Endodermal cell (in vitro differentiated cells): ENCODE data around the gene SCGN. TPM values are rescaled to one million over a fixed set of nuclear protein-coding genes. Genes with fewer than 3 reads are reported as not detected.

Source experiments
- DNase-seq: peaks from one replicate; pipeline ENCODE4 v3.0.0-alpha.2; 2017
- H3K27ac ChIP-seq: 2 replicates; pipeline ENCODE4 v1.5.1; 2013; ENCODE audit warnings: mild to moderate bottlenecking, low read depth, low read length, moderate library complexity
- H3K27me3 ChIP-seq: 2 replicates; pipeline ENCODE4 v1.6.1; 2013; ENCODE audit warnings: mild to moderate bottlenecking, low read length, moderate library complexity; ENCODE audit not compliant: insufficient read depth, control insufficient read depth, poor library complexity, severe bottlenecking
- H3K36me3 ChIP-seq: 2 replicates; pipeline ENCODE4 v1.7.0; 2013; ENCODE audit warnings: mild to moderate bottlenecking, low read length, moderate library complexity; ENCODE audit not compliant: control insufficient read depth, insufficient read depth
- H3K4me1 ChIP-seq: one replicate; pipeline ENCODE4 v1.7.0; 2013; ENCODE audit warnings: low read length; ENCODE audit not compliant: control insufficient read depth, insufficient read depth
- H3K4me3 ChIP-seq: 2 replicates; pipeline ENCODE4 v1.5.1; 2013; ENCODE audit warnings: mild to moderate bottlenecking, low read length, moderate library complexity
- H3K9ac ChIP-seq: 2 replicates; pipeline ENCODE4 v1.6.1; 2013; ENCODE audit warnings: mild to moderate bottlenecking, low read length, moderate library complexity; ENCODE audit not compliant: poor library complexity, severe bottlenecking; ENCODE audit errors: extremely low read depth
- H3K9me3 ChIP-seq: 2 replicates; pipeline ENCODE4 v1.6.1; 2013; ENCODE audit warnings: mild to moderate bottlenecking, low read length, moderate library complexity; ENCODE audit not compliant: control insufficient read depth
- H3K27ac Mint-ChIP-seq: 2 replicates; pipeline ENCODE4 v1.8.0; 2020; ENCODE audit warnings: mixed read lengths
- H3K27me3 Mint-ChIP-seq: 2 replicates; pipeline ENCODE4 v1.8.0; 2021; ENCODE audit warnings: mild to moderate bottlenecking, mixed read lengths; ENCODE audit not compliant: insufficient read depth
- H3K36me3 Mint-ChIP-seq: 2 replicates; pipeline ENCODE4 v1.8.0; 2020; ENCODE audit warnings: low read depth, mixed read lengths
- H3K4me1 Mint-ChIP-seq: 2 replicates; pipeline ENCODE4 v1.8.0; 2020; ENCODE audit warnings: mixed read lengths
- H3K4me3 Mint-ChIP-seq: 2 replicates; pipeline ENCODE4 v1.8.0; 2020; ENCODE audit warnings: mild to moderate bottlenecking, moderate library complexity, mixed read lengths
- H3K9me3 Mint-ChIP-seq: 2 replicates; pipeline ENCODE4 v1.8.0; 2020; ENCODE audit warnings: mild to moderate bottlenecking, mixed read lengths
- CTCF ChIP-seq: fragments of 200-600 bp; sonication (generic); conservative IDR thresholded peaks from 2 replicates; pipeline ENCODE4 v1.5.0; 2021; ENCODE audit warnings: antibody characterized with exemption, mild to moderate bottlenecking
- WGBS, 2 experiments: methylation state at CpG; one replicate each; pipeline versions ENCODE4 v1.1.5 to v1.1.7; 2013; ENCODE audit warnings: missing lambda C conversion rate in 2 of 2, mixed read lengths in 1 of 2; ENCODE audit not compliant: insufficient coverage in 1 of 2, insufficient read length in 1 of 2; 5-methylcytosine and 5-hydroxymethylcytosine counted together
- total RNA-seq, 2 donors: library from RNA; stranded (reverse); fragmentation: NEBNext Ultra II Directional in 1 of 2; extraction: Animal tissue kit (Norgen Biotek cat#: 25700) in 1 of 2; gene quantifications; 2 replicates in 1 of 2; 3 replicates in 1 of 2; pipeline ENCODE4 v1.2.1, GENCODE V29; 2021

Gene SCGN
- total RNA-seq, 2 donors from 2014 or later: not detected

DNA sequence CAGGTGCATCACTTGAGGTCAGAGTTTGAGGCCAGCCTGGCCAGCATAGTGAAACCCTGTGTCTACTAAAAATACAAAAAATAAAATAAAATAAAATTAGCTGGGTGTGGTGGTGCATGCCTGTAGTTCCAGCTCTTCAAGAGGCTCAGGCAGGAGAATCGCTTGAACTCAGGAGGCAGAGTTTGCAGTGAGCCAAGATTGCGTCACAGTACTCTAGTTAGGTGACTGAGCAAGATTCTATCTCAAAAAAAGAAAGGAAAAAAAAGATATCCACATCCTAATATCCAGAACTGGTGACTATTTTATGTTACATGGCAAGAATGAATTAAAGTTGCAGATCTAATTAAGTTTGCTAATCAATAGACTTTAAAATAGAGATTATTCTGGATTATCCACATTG is 32.5 kb downstream of the SCGN start:
- DNase-seq: no peak
- no peak for TF ChIP-seq CTCF
- Mint-ChIP-seq H3K9me3 (no peaks in the 10 kb centered on the region), H3K36me3 (no peaks in the 10 kb centered on the region), H3K27ac (no peak overlapping the region), H3K4me1 (peaks cover 2% of the 10 kb centered on the region), H3K27me3 (peaks cover 44% of the 10 kb centered on the region), H3K4me3 (no peak overlapping the region)
- WGBS, 2 experiments: 0 to 53% methylated on average over 1 of the region's 2 CpGs
- Histone ChIP-seq H3K36me3 (no peaks in the 10 kb centered on the region), H3K4me3 (no peak overlapping the region), H3K9me3 (no peaks in the 10 kb centered on the region), H3K27me3 (peaks cover 46% of the 10 kb centered on the region), H3K9ac (no peak overlapping the region), H3K27ac (no peak overlapping the region), H3K4me1 (no peaks in the 10 kb centered on the region)

GRCh38 chr6:25685251-25685650 is 33.2 kb downstream of the SCGN start:
- H3K27ac ChIP-seq: no peak overlapping the region
- H3K4me3 Mint-ChIP-seq: no peak overlapping the region
- DNase-seq: no peak
- peaks cover 2% of the 10 kb centered on the region for H3K4me1 Mint-ChIP-seq
- TF ChIP-seq CTCF: no peak
- peaks cover 41% of the 10 kb centered on the region for H3K27me3 ChIP-seq
- peaks cover 41% of the 10 kb centered on the region for H3K27me3 Mint-ChIP-seq
- H3K27ac Mint-ChIP-seq: no peak overlapping the region
- H3K9me3 Mint-ChIP-seq: no peaks in the 10 kb centered on the region
- no peaks in the 10 kb centered on the region for H3K36me3 Mint-ChIP-seq
- no peaks in the 10 kb centered on the region for H3K36me3 ChIP-seq
- no peak overlapping the region for H3K4me3 ChIP-seq
- 86% methylated on average over 1 of the region's 1 CpG; no CpG with 5 or more reads in 1 of the 2 experiments for WGBS, 2 experiments
- no peaks in the 10 kb centered on the region for H3K4me1 ChIP-seq
- no peaks in the 10 kb centered on the region for H3K9me3 ChIP-seq
- no peak overlapping the region for H3K9ac ChIP-seq

DNA sequence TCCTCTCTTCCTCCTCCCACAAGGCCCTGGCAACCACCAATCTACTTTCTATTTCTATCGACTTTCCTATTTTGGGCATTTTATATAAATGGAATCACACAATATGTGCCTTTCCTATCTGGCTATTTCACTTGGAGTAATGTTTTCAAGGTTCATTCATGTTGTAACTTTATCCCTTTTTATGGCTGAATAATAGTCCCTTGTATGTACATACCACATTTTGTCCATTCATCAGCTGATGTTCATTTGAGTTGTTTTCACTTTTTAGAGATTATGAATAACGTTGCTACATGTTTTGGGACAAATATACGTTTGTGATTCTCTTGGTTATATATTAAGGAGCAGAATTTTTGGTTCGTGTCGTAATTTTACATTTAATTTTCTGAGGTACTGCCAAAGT is 33.9 kb downstream of the SCGN start:
- WGBS, 2 experiments: 76 to 79% methylated on average over 2 to 5 of the region's 5 CpGs
- H3K4me3 ChIP-seq: no peak overlapping the region
- H3K36me3 ChIP-seq: no peaks in the 10 kb centered on the region
- no peak for DNase-seq
- Mint-ChIP-seq H3K4me1 (peaks cover 2% of the 10 kb centered on the region), H3K27me3 (peaks cover 38% of the 10 kb centered on the region), H3K9me3 (no peaks in the 10 kb centered on the region), H3K36me3 (no peaks in the 10 kb centered on the region), H3K27ac (no peak overlapping the region), H3K4me3 (no peak overlapping the region)
- H3K27ac ChIP-seq: no peak overlapping the region
- no peak for TF ChIP-seq CTCF
- no peaks in the 10 kb centered on the region for H3K9me3 ChIP-seq
- no peak overlapping the region for H3K9ac ChIP-seq
- peaks cover 35% of the 10 kb centered on the region for H3K27me3 ChIP-seq
- no peaks in the 10 kb centered on the region for H3K4me1 ChIP-seq
